BE2C (cell line): ENCODE data around the gene NDRG4.

Experiments
- DNase-seq: peaks from one replicate; pipeline ENCODE4 v3.0.0-alpha.2; 2020
- H3K27me3 ChIP-seq: fragments of 250-450 bp; sonication (Bioruptor Pico); 2 replicates; pipeline ENCODE4 v1.5.1; 2020; ENCODE audit warnings: mild to moderate bottlenecking
- H3K36me3 ChIP-seq: fragments of 250-450 bp; sonication (Bioruptor Pico); 2 replicates; pipeline ENCODE4 v1.5.1; 2020; ENCODE audit warnings: mild to moderate bottlenecking
- H3K4me1 ChIP-seq: fragments of 250-450 bp; sonication (Bioruptor Pico); 2 replicates; pipeline ENCODE4 v1.5.1; 2020
- H3K4me3 ChIP-seq: 2 replicates; pipeline ENCODE4 v1.5.1; 2011; ENCODE audit warnings: low read depth, low read length
- H3K9me3 ChIP-seq: fragments of 250-450 bp; sonication (Bioruptor Pico); 2 replicates; pipeline ENCODE4 v1.5.1; 2020
- TF ChIP-seq, protein P1 (sequence below): IDR thresholded peaks from 2 replicates; pipeline ENCODE4 v1.5.1; 2012; ENCODE audit warnings: mild to moderate bottlenecking, low read depth, low read length

Gene NDRG4

DNA sequence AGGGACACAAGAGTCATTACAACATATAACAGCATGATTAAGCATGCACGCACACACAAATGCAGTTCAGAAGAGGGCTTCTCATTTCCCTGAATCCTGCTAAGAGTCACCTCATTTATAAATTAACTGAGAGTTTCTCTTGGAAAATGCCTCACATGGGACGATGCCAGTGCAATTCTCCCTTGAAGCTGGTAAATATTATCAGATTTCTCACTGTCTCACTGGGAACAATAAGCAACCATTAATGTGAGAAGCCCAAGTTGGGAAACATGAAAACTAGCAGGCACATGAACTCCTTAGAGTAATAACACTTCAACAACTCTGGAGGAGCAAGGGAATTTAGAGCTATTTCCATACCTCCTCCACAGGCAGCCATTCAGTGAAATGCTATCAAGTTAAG, 41.8 kb downstream of the NDRG4 start:
- DNase-seq = no peak
- TF ChIP-seq, protein P1, sequence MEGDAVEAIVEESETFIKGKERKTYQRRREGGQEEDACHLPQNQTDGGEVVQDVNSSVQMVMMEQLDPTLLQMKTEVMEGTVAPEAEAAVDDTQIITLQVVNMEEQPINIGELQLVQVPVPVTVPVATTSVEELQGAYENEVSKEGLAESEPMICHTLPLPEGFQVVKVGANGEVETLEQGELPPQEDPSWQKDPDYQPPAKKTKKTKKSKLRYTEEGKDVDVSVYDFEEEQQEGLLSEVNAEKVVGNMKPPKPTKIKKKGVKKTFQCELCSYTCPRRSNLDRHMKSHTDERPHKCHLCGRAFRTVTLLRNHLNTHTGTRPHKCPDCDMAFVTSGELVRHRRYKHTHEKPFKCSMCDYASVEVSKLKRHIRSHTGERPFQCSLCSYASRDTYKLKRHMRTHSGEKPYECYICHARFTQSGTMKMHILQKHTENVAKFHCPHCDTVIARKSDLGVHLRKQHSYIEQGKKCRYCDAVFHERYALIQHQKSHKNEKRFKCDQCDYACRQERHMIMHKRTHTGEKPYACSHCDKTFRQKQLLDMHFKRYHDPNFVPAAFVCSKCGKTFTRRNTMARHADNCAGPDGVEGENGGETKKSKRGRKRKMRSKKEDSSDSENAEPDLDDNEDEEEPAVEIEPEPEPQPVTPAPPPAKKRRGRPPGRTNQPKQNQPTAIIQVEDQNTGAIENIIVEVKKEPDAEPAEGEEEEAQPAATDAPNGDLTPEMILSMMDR = no peak
- Histone ChIP-seq H3K4me1 (no peaks in the 10 kb centered on the region), H3K4me3 (no peak overlapping the region), H3K27me3 (no peaks in the 10 kb centered on the region), H3K36me3 (peaks cover 98% of the 10 kb centered on the region), H3K9me3 (no peaks in the 10 kb centered on the region)

DNA sequence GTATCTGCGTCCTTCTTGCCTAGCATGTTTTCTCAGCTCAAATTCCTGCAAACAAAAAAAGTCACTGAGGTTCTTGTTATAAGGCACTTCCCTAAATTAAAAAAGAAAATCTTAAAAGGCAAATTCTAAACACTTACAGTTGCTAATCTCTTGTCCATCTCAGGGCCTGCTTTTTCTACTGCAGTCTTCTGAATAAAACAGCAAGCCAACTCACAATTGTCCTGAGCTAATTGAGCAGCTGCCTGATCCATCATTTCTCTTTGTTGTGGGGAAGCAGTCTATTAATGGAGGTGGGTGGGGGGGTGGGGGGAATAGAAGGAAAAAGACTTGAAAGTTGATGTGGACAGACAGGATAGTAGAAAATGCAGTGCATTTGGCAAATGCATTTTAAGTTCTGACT, 42.3 kb downstream of the NDRG4 start:
- Histone ChIP-seq H3K36me3 (peaks cover 98% of the 10 kb centered on the region), H3K27me3 (no peaks in the 10 kb centered on the region), H3K9me3 (no peaks in the 10 kb centered on the region), H3K4me1 (no peaks in the 10 kb centered on the region), H3K4me3 (no peak overlapping the region)
- TF ChIP-seq, protein P1 = no peak
- DNase-seq = no peak

DNA sequence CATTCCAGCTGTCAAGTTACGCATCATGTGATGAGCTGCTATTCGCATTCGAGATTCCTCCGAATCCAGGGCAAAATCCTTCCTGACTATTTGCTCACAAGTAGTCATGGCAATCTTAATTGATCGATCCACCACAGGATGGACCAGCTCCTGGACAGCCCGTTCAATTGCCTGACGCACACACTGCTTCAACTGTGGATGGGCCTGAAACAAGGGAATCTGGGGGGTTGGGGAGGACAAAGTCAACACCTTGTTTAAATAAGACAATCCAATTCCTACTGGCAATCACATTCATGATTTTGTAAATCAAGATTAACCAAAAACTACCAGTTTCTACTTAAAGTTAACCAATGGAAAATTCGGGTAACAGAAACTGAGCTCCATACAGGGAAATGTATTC, 43.7 kb downstream of the NDRG4 start:
- Histone ChIP-seq H3K9me3 (no peaks in the 10 kb centered on the region), H3K4me3 (no peak overlapping the region), H3K27me3 (no peaks in the 10 kb centered on the region), H3K36me3 (peaks cover 97% of the 10 kb centered on the region), H3K4me1 (no peaks in the 10 kb centered on the region)
- no peak for DNase-seq
- TF ChIP-seq, protein P1 = no peak

GRCh38 chr16:58548378-58548777, 48.4 kb downstream of the NDRG4 start:
- no peak overlapping the region for H3K4me3 ChIP-seq
- DNase-seq = no peak
- no peaks in the 10 kb centered on the region for H3K4me1 ChIP-seq
- H3K36me3 ChIP-seq = peaks cover 95% of the 10 kb centered on the region
- H3K27me3 ChIP-seq = no peaks in the 10 kb centered on the region
- H3K9me3 ChIP-seq = no peaks in the 10 kb centered on the region
- TF ChIP-seq, protein P1 = no peak

- Histone ChIP-seq H3K9me3 (no peaks in the 10 kb centered on the region), H3K4me3 (no peak overlapping the region), H3K4me1 (no peaks in the 10 kb centered on the region), H3K36me3 (peaks cover 95% of the 10 kb centered on the region), H3K27me3 (no peaks in the 10 kb centered on the region)
- TF ChIP-seq, protein P1 = no peak
- DNase-seq = no peak
Measured at GRCh38 chr16:58551496-58551895, 51.6 kb downstream of the NDRG4 start.

DNA sequence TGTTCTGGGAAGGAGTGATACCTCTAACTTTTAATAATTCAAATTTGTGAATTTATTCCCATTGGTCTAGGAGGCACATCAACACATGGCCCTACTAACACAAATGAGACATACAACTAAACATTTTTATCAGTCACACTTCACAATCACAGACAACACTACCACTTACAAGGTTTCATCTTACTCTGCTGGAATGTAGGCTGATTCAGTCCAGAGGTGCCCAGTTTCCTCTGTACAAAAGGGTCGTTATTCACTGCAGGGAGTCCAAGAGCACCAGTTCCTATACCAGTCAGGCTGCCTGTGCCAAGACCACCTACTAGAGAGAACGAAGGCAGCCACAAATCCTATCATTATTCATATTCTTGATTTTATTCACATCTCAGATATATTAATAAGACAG, 56.7 kb downstream of the NDRG4 start:
- Histone ChIP-seq H3K36me3 (peaks cover 97% of the 10 kb centered on the region), H3K4me1 (no peaks in the 10 kb centered on the region), H3K27me3 (no peaks in the 10 kb centered on the region), H3K4me3 (no peak overlapping the region), H3K9me3 (no peaks in the 10 kb centered on the region)
- TF ChIP-seq, protein P1 = no peak
- DNase-seq = no peak
